B cell (primary cell): ENCODE data around the gene NRG4. TPM values are rescaled to one million over a fixed set of nuclear protein-coding genes. Genes with fewer than 3 reads are reported as not detected.

Source experiments
- ATAC-seq: fragments of 200-7000 bp; cut with Tn5 transposase; one replicate; pipeline ENCODE4 v1.10.0; 2021; ENCODE audit warnings: low read depth, mild to moderate bottlenecking, moderate number of reproducible peaks, moderate library complexity
- CTCF ChIA-PET: fragments of 350-600 bp; sonication (Branson Sonifier 250); formaldehyde crosslinking; loops from one replicate; lab custom pipeline; 2021; ENCODE audit warnings: antibody characterized with exemption, inconsistent platforms; lab: Charles Lee
- POLR2A ChIA-PET: fragments of 350-600 bp; sonication (Branson Sonifier 250); formaldehyde crosslinking; loops from one replicate; lab custom pipeline; 2021; ENCODE audit warnings: antibody characterized with exemption; lab: Charles Lee
- DNase-seq: peaks from one replicate; pipeline ENCODE4 v3.0.0; 2013
- H2AFZ ChIP-seq: 2 replicates; pipeline ENCODE4 v1.6.1; 2012; ENCODE audit warnings: mild to moderate bottlenecking, low read depth, low read length; ENCODE audit not compliant: insufficient read depth, poor library complexity, severe bottlenecking
- H3K27ac ChIP-seq, 2 donors: 1 replicate in 1 of 2; 2 replicates in 1 of 2; pipeline ENCODE4 v1.5.1; 2012 to 2013; ENCODE audit warnings: low read length in 2 of 2, mild to moderate bottlenecking in 2 of 2, moderate library complexity in 1 of 2
- H3K27me3 ChIP-seq, 4 experiments: fragments of 200-600 bp in 1 of 4; sonication (generic) in 1 of 4; replicated peaks in 1 of 4; 1 replicate in 2 of 4; 2 replicates in 2 of 4; pipeline versions ENCODE4 v1.6.1 to v1.7.0; 2013 to 2016; ENCODE audit warnings: low read length in 3 of 4, mild to moderate bottlenecking in 2 of 4, mixed read lengths in 1 of 4, moderate library complexity in 1 of 4; ENCODE audit not compliant: insufficient read depth in 4 of 4, control insufficient read depth in 3 of 4; ENCODE audit errors: control extremely low read depth in 1 of 4
- H3K36me3 ChIP-seq, 2 experiments: replicated peaks in 1 of 2; 1 replicate in 1 of 2; 2 replicates in 1 of 2; pipeline versions ENCODE4 v1.6.1 to v1.7.1; 2013; ENCODE audit warnings: low read length in 1 of 2; ENCODE audit not compliant: insufficient read depth in 2 of 2, control insufficient read depth in 1 of 2; ENCODE audit errors: control extremely low read depth in 1 of 2, extremely low read depth in 1 of 2
- H3K4me1 ChIP-seq, 2 donors: fragments of 200-600 bp in 1 of 2; sonication (generic) in 1 of 2; 1 replicate in 1 of 2; 2 replicates in 1 of 2; pipeline versions ENCODE4 v1.5.1 to v1.6.1; 2013 to 2017; ENCODE audit warnings: low read length in 2 of 2; ENCODE audit not compliant: control insufficient read depth in 2 of 2, insufficient read depth in 2 of 2
- H3K4me2 ChIP-seq: replicated peaks from 2 replicates; pipeline ENCODE3; 2012; ENCODE audit warnings: mild to moderate bottlenecking, low read depth, low read length; ENCODE audit not compliant: poor library complexity, severe bottlenecking
- H3K4me3 ChIP-seq, 5 experiments: fragments of 200-600 bp in 1 of 5; sonication (generic) in 1 of 5; 1 replicate in 3 of 5; 2 replicates in 2 of 5; pipeline versions ENCODE4 v1.5.1 to v1.7.0; 2011 to 2016; ENCODE audit warnings: low read length in 4 of 5, mild to moderate bottlenecking in 4 of 5, low read depth in 2 of 5, control low read depth in 1 of 5, moderate library complexity in 1 of 5; ENCODE audit not compliant: insufficient read depth in 1 of 5; ENCODE audit errors: control extremely low read depth in 1 of 5, extremely low read depth in 1 of 5
- H3K79me2 ChIP-seq: fragments of 200-600 bp; sonication (generic); one replicate; pipeline ENCODE4 v1.6.0; 2016; ENCODE audit warnings: low read length; ENCODE audit not compliant: control insufficient read depth, insufficient read depth
- H3K9ac ChIP-seq: fragments of 200-600 bp; sonication (generic); 2 replicates; pipeline ENCODE4 v1.6.1; 2017; ENCODE audit warnings: mild to moderate bottlenecking, low read length, moderate library complexity
- H3K9me3 ChIP-seq, 3 donors: one replicate each; pipeline versions ENCODE4 v1.6.1 to v1.7.1; 2013; ENCODE audit warnings: low read length in 2 of 3; ENCODE audit not compliant: control insufficient read depth in 2 of 3, insufficient read depth in 1 of 3; ENCODE audit errors: control extremely low read depth in 1 of 3
- H4K20me1 ChIP-seq: 2 replicates; pipeline ENCODE4 v1.6.0; 2012; ENCODE audit warnings: mild to moderate bottlenecking, low read length; ENCODE audit not compliant: insufficient read depth, control insufficient read depth, poor library complexity, severe bottlenecking
- H3K27ac Mint-ChIP-seq: one replicate; pipeline ENCODE4 v1.8.0; 2021; ENCODE audit warnings: mixed read lengths
- H3K27me3 Mint-ChIP-seq: one replicate; pipeline ENCODE4 v1.8.0; 2021; ENCODE audit warnings: mixed read lengths
- H3K4me1 Mint-ChIP-seq: one replicate; pipeline ENCODE4 v1.8.0; 2021; ENCODE audit warnings: mixed read lengths
- H3K4me3 Mint-ChIP-seq: one replicate; pipeline ENCODE4 v1.8.0; 2021; ENCODE audit warnings: mixed read lengths
- H3K9me3 Mint-ChIP-seq: one replicate; pipeline ENCODE4 v1.8.0; 2022; ENCODE audit warnings: mixed read lengths; ENCODE audit not compliant: insufficient read depth
- CTCF ChIP-seq: fragments of 200-600 bp; IDR thresholded peaks from one replicate; pipeline ENCODE4 v1.8.0; 2022; ENCODE audit warnings: antibody characterized with exemption, mild to moderate bottlenecking
- EZH2 ChIP-seq: IDR thresholded peaks from 2 replicates; pipeline ENCODE4 v1.6.1; 2012; ENCODE audit warnings: borderline replicate concordance, low read depth, mild to moderate bottlenecking, moderate library complexity, low read length; ENCODE audit not compliant: insufficient read depth, poor library complexity, severe bottlenecking
- WGBS: methylation state at CpG from one replicate; pipeline ENCODE4 v1.1.5; 2013; ENCODE audit warnings: missing lambda C conversion rate; ENCODE audit not compliant: insufficient coverage; 5-methylcytosine and 5-hydroxymethylcytosine counted together
- intact Hi-C: fragments of 100-400 bp; cut with micrococcal nuclease; formaldehyde crosslinking; loops from one replicate; pipeline ENCODE4 v1.10.0; 2022
- polyA plus RNA-seq: library from polyadenylated mRNA; depleted of rRNA; stranded (reverse); fragments of >200 nt; gene quantifications from 2 replicates; pipeline ENCODE4 v1.2.3, GENCODE V29; 2012
- total RNA-seq, 2 donors: library from RNA; stranded (reverse); fragments of 120-200 nt in 1 of 2; gene quantifications; 1 replicate in 1 of 2; 2 replicates in 1 of 2; pipeline versions ENCODE4 v1.2.3 to v1.2.4, GENCODE V29; 2013 to 2022

NRG4 gene
- total and polyA plus RNA-seq, 2 donors (not counting 1 experiment from before 2014, with no cell fraction given) = 0.37 TPM; not detected in 1

DNA sequence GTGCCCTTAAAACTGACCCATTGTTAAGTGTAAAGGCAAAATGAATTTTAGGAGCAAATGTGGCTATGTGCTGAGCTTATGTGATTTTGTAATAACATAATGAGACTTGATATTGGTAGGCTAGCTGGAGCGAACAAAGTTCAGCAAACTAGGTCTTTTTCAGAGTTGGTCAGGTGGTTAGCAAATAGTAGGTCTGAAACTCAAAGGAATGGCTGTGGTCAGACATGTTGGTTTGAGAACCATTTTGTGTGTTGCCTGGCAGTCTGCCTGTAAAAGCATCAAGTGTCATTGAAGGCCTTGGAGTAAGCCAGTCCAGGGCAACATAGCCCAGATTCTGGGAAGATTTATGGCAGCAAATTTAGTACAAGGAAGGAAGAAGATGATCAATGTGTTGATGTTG, 92.1 kb downstream of the NRG4 start:
- TF ChIP-seq EZH2 (no peak), CTCF (no peak)
- WGBS = 100% methylated on average over 1 of the region's 1 CpG
- H3K27me3 ChIP-seq = no peaks in the 10 kb centered on the region
- ATAC-seq (no peak), DNase-seq (no peak)
- H3K4me1 ChIP-seq = peaks cover 0 to 4% of the 10 kb centered on the region in 2 donors
- no peak overlapping the region for H3K27ac ChIP-seq
- ChIA-PET POLR2A (no interaction called here), CTCF (interaction anchor here (1.8 kb wide), 1 partner anchor 219 kb away, joined by 3 read pairs; no protein-coding TSS in a partner anchor)
- no peak overlapping the region for H3K4me2 ChIP-seq
- intact Hi-C loops = loop anchor here (10.0 kb wide), 1 partner anchor 195 kb away; a partner anchor contains a TSS
- H3K4me3 ChIP-seq = no peak overlapping the region
- no peaks in the 10 kb centered on the region for H3K27me3 Mint-ChIP-seq
- H3K9me3 Mint-ChIP-seq = no peaks in the 10 kb centered on the region
- no peaks in the 10 kb centered on the region for H4K20me1 ChIP-seq
- H3K79me2 ChIP-seq = no peaks in the 10 kb centered on the region
- no peak overlapping the region for H3K27ac Mint-ChIP-seq
- H3K9ac ChIP-seq = no peak overlapping the region
- H3K4me3 Mint-ChIP-seq = no peak overlapping the region
- no peaks in the 10 kb centered on the region for H3K9me3 ChIP-seq
- H3K36me3 ChIP-seq = peaks cover 2 to 23% of the 10 kb centered on the region in 2 experiments
- peaks cover 12% of the 10 kb centered on the region for H3K4me1 Mint-ChIP-seq
- H2AFZ ChIP-seq = no peak overlapping the region

GRCh38 chr15:75918135-75918534, 94.1 kb downstream of the NRG4 start:
- Mint-ChIP-seq H3K4me3 (no peak overlapping the region), H3K4me1 (peaks cover 2% of the 10 kb centered on the region), H3K9me3 (no peaks in the 10 kb centered on the region), H3K27ac (no peak overlapping the region), H3K27me3 (no peaks in the 10 kb centered on the region)
- POLR2A ChIA-PET = no interaction called here
- no peaks in the 10 kb centered on the region for H3K9me3 ChIP-seq
- DNase-seq (no peak), ATAC-seq (no peak)
- CTCF ChIA-PET = no interaction called here
- WGBS = 100% methylated on average over 1 of the region's 1 CpG
- TF ChIP-seq CTCF (no peak), EZH2 (no peak)
- H3K79me2 ChIP-seq = peaks cover 8% of the 10 kb centered on the region
- no peak overlapping the region for H3K4me2 ChIP-seq
- H3K27ac ChIP-seq = no peak overlapping the region
- intact Hi-C loops = no loop called here
- H3K36me3 ChIP-seq = peaks cover 2 to 38% of the 10 kb centered on the region in 2 experiments
- H2AFZ ChIP-seq = no peak overlapping the region
- H3K4me1 ChIP-seq = no peaks in the 10 kb centered on the region
- H4K20me1 ChIP-seq = no peaks in the 10 kb centered on the region
- no peak overlapping the region for H3K4me3 ChIP-seq
- no peak overlapping the region for H3K9ac ChIP-seq
- no peaks in the 10 kb centered on the region for H3K27me3 ChIP-seq
